SK-N-SH (cell line): ENCODE data around the gene NFE2.

Source experiments
- CTCF ChIP-seq: fragments of 200-600 bp; sonication (generic); IDR thresholded peaks from 2 replicates; pipeline ENCODE4 v1.6.1; 2017; ENCODE audit warnings: antibody characterized with exemption, mild to moderate bottlenecking, moderate library complexity
- EZH2phosphoT487 ChIP-seq: fragments of 200-600 bp; sonication (generic); IDR thresholded peaks from 2 replicates; pipeline ENCODE4 v1.6.1; 2017; ENCODE audit warnings: low read depth, mixed run types, mild to moderate bottlenecking, antibody characterized with exemption, moderate library complexity, borderline replicate concordance
- GABPA ChIP-seq: IDR thresholded peaks from 2 replicates; pipeline ENCODE4 v1.4.0; 2012; ENCODE audit warnings: low read depth, mild to moderate bottlenecking
- MAX ChIP-seq: IDR thresholded peaks from 2 replicates; pipeline ENCODE4 v1.4.0; 2012; ENCODE audit warnings: low read depth
- POLR2AphosphoS5 ChIP-seq: IDR thresholded peaks from 2 replicates; pipeline ENCODE4 v1.6.1; 2012; ENCODE audit warnings: low read depth, low read length
- RXRA ChIP-seq: IDR thresholded peaks from 2 replicates; pipeline ENCODE4 v1.4.0; 2012; ENCODE audit warnings: low read depth, mild to moderate bottlenecking, borderline replicate concordance
- TAF1 ChIP-seq: IDR thresholded peaks from 2 replicates; pipeline ENCODE4 v1.6.1; 2012; ENCODE audit warnings: low read depth, mild to moderate bottlenecking, low read length, moderate library complexity, borderline replicate concordance

- TF ChIP-seq EZH2phosphoT487, result no peak
- TF ChIP-seq RXRA, result no peak
- no peak for TF ChIP-seq MAX
- TF ChIP-seq CTCF, result no peak
- TF ChIP-seq POLR2AphosphoS5, result no peak
- no peak for TF ChIP-seq TAF1
- no peak for TF ChIP-seq GABPA
These were observed 34.0 kb downstream of the NFE2 start for GRCh38 chr12:54266852-54267251.
